GM18511 (cell line): ENCODE results near the gene GABRA5.

ENCODE experiments used
- ATAC-seq: cut with Tn5 transposase; IDR thresholded peaks from one replicate; pipeline ENCODE4 v1.9.1; 2021; ENCODE audit warnings: mild to moderate bottlenecking, moderate library complexity; ENCODE audit not compliant: unreplicated experiment

GABRA5 gene

DNA sequence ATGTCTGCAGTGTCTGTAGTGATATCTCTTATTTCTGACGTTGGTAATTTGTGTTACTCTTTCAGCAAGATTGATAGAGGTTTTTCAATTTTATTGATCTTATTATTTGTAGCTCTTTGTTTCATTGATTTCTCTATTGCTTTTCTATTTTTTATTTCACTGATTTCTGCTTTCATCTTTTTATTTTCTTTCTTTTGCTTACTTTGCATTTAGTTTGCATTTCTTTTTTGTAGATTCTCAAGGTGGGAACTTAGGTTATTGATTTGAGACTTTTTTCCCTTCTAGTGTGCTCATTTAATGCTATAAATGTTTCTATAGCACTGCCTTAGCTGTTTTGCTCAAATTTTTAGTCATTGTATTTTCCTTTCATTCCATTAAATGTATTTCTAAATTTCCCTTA is 54.6 kb downstream of the GABRA5 start:
- ATAC-seq: no peak

DNA sequence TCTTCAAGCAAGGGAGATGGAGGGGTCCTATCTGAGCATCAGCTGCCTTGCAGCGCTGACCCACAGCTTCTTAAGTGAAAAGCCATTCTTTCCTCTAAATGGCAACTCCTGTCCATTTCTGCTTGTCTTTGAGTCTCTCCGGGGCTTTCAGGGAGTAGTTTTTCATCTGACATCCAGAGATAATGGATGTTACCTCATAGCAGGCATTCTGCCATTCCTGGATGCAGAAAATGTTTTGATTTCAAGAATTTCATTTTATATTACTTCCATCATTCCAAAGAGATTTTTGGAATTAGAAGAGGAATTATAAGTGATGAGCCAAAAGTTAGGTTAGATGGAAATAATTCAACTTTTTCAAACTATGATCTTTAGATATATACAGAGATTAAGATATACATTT is 59.2 kb downstream of the GABRA5 start:
- ATAC-seq: no peak

DNA sequence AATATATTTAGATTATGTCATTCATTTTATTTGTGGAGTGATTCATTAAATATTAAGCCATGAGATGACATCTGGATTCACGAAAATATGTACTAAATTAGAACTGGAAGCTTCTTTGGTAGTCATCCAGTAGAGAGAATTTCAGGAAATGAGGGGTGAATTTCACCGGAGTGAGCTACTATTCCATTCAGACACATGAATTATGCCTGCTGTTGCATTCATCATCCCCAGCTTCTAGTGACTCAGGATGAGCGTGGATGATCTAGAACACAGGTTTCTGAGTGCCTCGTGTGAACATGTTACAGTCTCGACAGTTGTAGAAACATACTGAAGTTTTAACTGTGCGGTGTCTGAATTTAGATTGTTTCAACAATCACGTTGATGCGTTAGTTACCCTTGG is 61.2 kb downstream of the GABRA5 start:
- no peak for ATAC-seq

DNA sequence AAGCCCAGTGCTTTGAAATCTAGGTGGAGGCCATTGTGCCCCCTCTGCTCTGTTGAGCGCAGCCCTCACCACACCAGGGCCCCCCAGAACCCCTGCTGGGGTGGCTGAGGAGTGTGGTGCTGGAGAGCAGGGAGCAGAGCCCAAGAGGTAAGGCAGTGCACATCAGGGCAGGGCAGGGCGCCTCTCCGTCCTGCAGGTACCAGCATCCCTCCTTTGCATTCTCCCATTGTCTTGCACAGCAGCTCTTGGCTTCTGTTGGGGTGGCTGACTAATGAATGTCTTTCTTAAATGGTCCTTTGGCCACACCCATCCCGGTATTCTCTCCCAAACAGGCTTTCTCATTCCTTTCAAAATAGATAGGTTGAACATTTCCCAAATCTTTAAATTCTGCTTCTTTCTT is 62.7 kb downstream of the GABRA5 start:
- ATAC-seq: no peak

DNA sequence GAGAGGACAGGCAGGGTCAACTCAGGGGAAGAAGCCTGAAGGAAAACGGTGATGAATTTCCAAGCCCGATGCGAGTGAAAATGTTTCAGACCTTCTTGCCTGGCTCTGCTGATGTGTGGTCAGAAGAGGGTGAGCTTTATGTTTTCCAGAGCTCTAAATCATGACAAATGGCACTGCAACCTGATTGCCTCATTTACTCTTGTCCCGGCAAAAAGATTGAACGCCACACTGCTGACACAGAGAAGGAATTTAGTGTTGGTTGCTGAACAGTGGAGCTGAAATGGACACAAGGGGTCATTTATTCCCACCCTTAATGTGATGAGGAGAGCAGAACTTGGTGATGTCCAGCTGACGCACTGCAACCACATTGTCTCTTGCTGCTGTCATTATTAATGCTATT is 68.0 kb downstream of the GABRA5 start:
- ATAC-seq: no peak

DNA sequence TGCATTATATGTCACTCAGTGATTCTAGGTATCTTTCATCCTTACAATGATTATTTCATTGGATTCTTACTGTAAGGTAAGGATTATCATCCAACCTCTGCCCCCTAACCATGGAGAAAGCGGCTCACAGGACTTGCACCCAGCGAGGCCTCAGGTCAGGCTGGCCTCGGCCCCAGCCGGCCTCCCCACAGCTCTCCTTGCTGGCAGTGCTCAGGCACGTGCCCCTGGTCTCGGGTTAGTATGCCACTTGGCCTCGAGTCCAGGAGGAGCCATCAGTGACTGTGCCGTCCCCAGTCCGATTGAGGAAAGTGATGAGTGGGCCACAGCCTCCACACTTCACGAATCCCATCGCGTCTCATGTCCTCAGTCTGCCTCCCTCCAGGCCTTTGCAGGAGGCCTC is 68.5 kb downstream of the GABRA5 start:
- no peak for ATAC-seq

DNA sequence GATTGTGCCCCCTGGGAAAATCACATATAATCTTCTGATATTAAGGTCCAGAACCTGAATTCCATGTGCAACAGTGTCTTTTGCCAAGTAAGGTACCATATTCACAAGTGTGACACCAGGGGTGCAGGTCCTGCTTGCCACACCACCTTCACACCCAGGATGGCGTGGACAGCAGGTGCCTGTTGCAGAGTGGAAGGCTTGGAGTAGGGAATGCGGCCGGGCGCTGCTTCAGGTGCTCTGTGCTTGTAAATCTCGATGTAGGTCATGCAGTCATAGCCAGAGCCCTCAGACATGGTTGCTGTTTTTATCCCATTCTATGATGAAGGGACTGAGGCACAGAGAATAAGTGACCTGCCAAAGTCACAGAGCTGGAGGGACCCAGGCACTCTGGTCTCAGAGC is 69.6 kb downstream of the GABRA5 start:
- ATAC-seq: no peak

DNA sequence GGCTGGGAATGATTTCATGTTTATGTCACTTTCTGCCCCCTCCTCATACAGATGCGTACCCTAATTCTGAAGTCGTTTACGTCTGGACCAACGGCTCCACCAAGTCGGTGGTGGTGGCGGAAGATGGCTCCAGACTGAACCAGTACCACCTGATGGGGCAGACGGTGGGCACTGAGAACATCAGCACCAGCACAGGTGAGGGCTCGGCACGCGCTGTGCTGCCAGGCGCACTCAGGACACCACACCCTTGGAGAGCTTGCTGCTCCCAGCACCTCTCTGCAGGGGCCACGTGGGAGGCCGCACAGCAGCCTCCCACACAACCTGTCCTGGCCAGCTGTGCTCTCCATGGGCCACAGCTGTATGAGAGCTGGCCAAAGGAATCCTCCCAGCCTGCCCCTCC is 70.3 kb downstream of the GABRA5 start:
- no peak for ATAC-seq

DNA sequence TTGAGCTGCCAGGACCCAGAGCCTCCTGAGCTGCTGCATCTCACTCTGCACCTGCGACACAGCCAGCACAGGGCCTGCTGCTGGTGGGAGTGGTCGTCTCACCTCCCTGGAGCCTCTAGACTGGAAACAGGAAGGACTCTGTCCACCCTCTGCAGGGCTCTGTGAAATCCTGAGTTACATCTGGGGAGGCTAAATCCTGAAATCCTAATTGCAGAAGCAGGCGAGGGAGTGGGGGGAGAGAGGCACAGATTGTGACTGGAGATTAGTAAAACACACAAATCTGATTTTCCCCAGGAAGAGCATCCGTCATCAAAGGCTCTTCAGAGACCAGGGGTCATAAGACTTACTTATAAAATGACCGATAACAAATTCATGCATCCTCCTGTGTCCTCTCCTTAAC is 72.5 kb downstream of the GABRA5 start:
- ATAC-seq: no peak

DNA sequence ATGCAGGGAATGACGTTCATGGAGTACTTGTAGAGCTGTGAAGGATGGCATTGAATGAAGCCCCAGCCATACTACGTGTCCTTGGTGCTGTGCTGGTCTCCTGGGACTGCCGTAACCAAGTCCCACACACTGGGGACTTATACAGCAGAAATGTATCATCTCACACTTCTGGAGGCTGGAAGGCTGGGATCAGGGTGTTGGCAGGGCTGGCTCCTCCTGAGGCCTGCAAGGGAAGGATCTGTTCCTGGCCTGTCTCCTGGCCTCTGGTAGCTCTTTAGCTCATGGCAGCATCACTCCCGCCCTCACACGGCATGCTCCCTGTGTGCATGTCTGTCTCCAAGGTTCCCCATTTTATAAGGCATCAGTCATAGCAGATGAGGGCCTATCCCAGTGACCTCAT is 74.6 kb downstream of the GABRA5 start:
- ATAC-seq: no peak

DNA sequence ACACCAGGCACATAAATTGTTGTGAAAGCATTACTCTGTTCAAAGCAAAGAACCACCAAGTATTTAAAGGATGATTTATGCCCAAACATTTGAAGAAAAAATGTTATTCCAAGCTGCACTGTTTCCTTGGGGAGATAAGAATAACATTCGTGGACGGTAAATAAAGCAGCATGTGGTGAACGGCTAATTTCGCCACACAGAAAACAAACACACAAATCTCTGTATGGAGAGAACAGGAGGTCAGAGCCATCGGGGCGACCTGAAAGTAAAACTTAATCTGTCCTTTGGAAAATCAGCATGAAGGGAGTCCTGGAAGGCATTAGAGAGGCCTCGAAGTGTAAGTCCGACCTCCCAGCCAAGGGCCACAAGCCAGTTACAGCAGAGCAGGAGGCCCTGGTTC is 77.0 kb downstream of the GABRA5 start:
- ATAC-seq: no peak

DNA sequence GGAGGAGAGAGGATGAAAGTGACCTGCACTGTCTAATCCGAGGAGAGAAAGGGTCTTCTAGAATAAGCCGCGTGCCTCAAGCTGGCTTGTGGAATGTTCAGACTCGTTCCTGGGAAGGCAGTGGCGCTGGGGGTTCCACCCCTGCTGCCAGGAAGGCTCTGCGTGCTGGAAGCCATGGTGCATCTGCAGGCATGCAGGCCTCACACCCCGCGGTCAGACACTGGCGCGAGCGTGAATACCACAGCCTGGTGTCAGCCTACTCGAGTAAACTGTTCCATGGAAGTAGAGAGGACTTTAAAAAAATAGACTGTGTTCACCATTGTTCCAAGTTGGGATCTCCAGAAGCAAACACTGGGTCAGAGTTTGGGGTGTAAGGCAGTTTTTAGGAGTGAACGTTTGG is 78.2 kb downstream of the GABRA5 start:
- no peak for ATAC-seq

DNA sequence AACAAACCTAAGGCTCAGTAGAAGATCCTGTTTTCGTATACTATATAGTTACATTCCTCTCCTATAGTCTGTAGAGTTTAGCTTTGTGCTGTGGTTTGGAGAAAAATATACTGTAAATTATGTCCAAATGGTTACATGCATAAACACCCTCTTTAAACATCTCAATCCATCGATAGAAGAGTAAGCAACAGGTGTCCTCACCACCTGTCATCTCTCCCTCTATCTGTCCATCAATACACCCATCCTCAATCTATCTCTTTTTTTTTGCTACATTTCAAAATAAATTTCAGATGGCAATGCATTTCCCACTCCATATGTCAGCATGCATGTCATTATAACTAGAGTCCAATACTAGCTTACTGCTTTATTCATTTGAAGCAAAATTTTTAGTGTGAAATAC is 83.1 kb downstream of the GABRA5 start:
- ATAC-seq: no peak

DNA sequence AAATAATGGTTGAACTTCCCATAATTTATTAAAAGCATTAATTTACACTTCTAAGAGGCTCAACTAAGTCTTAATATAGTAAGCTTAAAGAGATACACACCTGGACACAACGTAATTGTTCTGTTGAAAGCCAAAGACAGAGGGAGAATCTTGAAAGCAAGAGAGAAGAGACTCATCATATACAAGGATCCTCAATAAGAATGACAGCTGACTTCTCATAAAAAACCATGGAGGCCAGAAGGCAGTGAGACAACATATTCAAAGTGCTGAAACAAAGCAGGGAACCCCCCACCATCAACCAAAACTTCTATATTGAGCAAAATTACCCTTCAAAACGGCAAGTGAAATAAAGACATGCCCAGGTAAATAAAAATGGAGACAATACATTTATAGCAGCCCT is 87.5 kb downstream of the GABRA5 start:
- no peak for ATAC-seq

DNA sequence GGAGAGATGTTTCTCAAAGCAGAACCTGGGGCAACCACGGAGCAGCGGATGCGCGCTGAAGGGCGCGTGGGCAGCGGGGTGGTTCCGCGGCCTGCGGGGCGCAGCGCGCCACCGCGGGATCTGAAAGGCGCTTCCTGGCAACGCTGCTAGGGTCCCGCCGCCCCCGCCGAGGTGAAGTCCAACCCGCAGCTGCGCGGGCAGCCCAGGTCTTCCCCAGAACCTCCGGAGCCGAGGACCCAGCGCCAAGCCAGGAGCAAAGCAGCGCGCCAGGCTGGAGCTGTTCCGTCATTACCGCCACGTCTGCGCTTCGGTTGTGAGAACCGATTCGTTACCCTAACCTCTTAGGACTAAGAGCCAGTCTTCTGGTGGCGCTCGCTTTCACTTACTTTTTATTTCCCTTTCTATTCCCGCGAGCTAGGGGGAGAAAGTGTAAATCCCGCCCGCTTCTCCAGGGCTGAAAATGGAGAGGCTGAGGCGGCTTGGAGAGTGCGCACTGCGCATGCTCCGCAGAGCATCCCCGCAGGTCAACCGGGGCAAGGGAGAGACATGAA is 100.9 kb downstream of the GABRA5 start:
- ATAC-seq: no peak

DNA sequence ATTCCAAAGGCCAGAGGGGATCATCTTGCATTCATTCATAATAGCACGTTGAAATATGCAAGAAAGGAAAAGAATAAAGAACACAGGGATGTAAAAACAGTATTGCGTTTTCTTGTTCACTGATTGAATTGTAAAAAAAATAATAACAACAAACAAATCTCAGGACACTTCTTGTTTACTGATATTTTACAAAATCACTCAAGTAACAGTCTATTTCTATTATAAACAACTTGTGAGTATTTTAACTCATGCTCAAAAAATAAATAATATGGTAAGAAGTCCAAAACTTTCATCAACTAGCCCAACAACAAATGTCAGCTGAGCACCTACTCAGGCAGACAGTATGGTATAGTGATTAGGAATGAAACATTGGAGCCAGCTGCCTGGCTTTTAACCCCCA is 101.9 kb downstream of the GABRA5 start:
- ATAC-seq: no peak

DNA sequence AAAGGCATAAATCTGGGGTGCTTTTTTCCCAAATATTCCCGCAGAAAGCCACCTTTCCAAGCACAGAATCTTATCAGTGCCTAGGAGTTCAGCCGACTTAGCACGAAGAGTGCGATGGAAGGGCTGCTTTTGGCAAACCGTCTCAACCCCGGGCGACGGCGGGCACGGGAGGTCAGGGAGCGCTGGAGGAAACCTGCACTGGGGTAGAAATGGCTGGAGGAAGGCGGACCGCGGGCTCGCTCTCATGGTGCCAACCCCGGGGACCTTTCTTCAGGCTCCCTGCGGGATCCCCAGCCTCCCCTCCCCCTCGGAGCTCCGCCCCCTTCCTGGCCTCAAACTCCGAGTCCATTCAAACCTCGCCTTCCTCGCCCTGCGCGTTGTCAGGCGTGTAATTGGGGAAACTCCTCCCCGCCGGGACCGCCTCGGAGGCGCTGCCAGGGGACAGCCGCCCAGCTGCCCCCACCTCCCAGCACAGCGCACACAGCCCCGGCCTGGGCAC is 103.9 kb downstream of the GABRA5 start, which contains the start of gene GABRG3:
GABRG3 (plus strand) TSS at position 470 of the 499 bp plus-strand sequence.
- ATAC-seq: no peak

DNA sequence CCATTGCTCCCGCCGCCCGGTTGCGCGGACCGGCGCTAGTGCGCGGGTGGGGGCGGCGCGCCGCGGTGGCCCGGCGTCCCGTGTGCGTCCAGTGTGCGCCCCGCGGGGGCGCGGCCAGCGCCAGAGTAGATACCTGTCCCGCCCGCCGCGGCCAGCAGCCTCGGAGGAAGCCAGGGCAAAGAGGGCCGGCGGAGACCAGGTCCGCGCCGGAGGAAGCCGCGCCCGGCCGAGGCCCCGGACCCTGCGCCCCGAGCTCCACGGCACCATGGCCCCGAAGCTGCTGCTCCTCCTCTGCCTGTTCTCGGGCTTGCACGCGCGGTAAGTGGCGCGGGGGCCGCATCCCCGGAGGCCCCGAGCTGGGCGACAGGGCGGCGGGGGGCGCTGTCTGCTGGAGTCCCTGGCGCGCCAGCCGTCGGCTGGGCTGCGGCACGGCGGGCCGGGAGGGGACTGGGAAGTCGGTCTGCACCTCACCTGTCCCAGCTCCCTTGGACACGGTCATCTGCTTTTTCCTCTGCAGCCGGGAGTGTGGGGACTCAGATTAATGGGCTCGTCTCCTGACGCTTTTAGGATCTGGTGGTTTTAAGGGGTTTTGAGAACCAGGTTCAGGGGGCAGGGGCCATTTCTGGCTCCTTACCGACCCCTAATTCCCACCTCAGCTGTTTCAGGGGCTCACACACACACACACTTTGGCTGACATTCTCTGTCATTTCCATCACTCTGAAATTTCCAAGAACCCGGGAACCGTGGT is 104.6 kb downstream of the GABRA5 start:
- ATAC-seq: no peak

DNA sequence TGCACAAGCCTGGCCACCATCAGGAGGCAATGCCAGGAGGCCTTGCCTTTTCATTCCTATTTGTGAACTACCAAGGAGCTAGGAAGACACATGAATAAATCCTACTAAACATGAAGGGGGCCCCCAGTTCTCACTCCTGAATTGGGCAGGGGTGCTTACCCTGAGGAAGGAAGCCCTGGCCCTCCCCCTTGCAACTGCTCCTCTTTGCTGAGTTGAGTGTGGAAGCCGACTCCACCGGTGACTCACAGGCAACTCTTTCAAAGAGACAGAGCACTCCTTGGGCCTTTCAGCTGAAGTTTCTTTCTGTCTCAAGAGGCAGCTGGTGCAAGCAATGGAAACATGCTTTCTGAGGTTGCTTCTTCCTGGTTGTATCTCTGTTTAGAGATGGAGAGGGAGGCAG is 105.8 kb downstream of the GABRA5 start:
- ATAC-seq: no peak

DNA sequence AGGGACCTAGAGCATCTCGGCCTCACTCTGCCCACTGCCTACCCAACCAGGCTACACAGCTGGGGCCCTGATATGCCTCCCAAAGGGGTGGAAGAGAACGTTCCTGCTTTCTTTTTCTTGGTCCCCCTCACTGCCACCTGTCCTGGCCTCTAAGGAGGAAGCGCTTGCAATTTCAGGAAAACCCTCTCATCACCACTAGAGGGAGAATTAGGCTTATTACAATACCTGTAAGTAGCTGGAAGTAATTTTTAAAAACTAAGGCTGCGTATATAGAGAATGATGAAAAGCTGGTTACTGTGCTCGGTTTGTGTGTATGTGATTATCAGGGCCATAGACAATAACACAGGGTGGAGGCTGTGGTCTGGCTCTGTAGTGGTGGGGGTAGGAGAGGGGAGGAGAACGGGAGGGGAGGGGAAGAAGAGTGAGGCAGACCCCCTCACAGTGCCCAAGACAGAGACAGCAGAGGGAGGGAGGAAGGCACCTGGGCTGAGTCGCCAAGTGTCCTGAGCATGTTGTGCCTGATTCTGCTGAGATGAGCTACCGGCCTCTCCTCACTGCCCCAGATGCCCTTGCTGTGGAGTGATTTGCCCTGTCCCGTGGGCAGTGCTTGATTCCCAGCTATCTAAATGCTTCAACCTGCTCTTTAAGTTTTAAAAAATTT is 107.4 kb downstream of the GABRA5 start:
- no peak for ATAC-seq

DNA sequence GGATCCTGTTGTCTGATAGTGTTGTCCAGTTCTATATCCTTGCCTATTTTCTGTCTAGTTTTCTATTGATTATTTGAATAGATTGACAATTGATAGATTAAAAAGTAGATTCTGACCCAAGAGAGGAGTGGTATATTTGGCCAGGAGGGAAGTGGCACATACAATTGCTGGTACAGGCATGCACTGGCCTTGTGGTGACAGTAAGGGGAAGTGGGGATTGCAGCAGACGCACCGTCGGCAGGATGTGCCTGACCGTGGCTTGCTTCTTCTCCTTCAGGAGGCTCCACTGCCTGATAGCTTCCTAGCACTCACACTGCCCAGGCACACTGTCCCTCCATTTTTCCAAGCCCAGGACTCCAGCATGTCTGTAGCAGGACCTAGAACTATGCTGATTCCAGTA is 114.6 kb downstream of the GABRA5 start:
- no peak for ATAC-seq

DNA sequence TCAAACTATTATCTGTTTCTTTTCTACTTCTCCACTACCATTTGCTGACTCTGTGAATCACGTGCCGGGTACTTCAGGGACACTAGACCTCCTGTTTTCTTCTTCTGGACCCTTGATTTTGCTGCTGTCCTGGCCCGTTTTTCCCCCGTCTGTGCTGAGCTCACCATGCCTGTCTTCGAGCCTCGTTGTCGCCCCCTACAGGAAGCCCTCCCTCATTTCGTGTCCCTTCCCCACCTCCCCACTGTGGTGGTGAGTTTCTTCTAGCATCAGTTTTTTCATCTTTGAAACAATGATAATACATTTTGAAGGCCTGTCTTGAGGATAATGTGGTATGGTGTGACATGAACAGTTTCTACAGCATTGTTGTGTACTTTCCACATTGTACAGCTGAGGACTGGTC is 117.0 kb downstream of the GABRA5 start:
- ATAC-seq: no peak
